ENCODE measurements around the gene EEPD1. TPM values are rescaled to one million over a fixed set of nuclear protein-coding genes. Genes with fewer than 3 reads are reported as not detected.
A peak's percentile ranks its signal among the peaks of the same experiment; 100 is the strongest.

Gene EEPD1
- total RNA-seq, 1 donor from 2014 or later = 6.5 TPM

- Mint-ChIP-seq H3K36me3 (peaks cover 8% of the 10 kb centered on the region), H3K4me1 (peaks cover 25% of the 10 kb centered on the region), H3K27ac (peak overlapping the region; percentile 23), H3K4me3 (no peak overlapping the region), H3K27me3 (ENCODE audit: insufficient read depth, low read depth) (peaks cover 6% of the 10 kb centered on the region), H3K9me3 (peaks cover 12% of the 10 kb centered on the region)
- no peak overlapping the region for H3K4me3 ChIP-seq
- H3K9ac ChIP-seq = no peak overlapping the region
- no peak overlapping the region for H2AFZ ChIP-seq (replicated peaks)
- no peak for TF ChIP-seq EZH2 (IDR thresholded peaks at IDR 0.05)
- no peak for TF ChIP-seq EZH2phosphoT487 (IDR thresholded peaks at IDR 0.05)
- TF ChIP-seq, protein P1, sequence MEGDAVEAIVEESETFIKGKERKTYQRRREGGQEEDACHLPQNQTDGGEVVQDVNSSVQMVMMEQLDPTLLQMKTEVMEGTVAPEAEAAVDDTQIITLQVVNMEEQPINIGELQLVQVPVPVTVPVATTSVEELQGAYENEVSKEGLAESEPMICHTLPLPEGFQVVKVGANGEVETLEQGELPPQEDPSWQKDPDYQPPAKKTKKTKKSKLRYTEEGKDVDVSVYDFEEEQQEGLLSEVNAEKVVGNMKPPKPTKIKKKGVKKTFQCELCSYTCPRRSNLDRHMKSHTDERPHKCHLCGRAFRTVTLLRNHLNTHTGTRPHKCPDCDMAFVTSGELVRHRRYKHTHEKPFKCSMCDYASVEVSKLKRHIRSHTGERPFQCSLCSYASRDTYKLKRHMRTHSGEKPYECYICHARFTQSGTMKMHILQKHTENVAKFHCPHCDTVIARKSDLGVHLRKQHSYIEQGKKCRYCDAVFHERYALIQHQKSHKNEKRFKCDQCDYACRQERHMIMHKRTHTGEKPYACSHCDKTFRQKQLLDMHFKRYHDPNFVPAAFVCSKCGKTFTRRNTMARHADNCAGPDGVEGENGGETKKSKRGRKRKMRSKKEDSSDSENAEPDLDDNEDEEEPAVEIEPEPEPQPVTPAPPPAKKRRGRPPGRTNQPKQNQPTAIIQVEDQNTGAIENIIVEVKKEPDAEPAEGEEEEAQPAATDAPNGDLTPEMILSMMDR (IDR thresholded peaks at IDR 0.05) = no peak
- no peaks in the 10 kb centered on the region for H3K36me3 ChIP-seq
- H3K27ac ChIP-seq = no peak overlapping the region
- no peaks in the 10 kb centered on the region for H4K20me1 ChIP-seq (ENCODE audit: low read depth)
- no peak overlapping the region for H3K4me2 ChIP-seq
- H3K27me3 ChIP-seq = no peaks in the 10 kb centered on the region
- DNase-seq (ENCODE audit: low spot score) = no peak
- H3K4me1 ChIP-seq = peaks cover 7% of the 10 kb centered on the region
- no peaks in the 10 kb centered on the region for H3K9me3 ChIP-seq (ENCODE audit: low read depth)
- no peaks in the 10 kb centered on the region for H3F3A ChIP-seq (ENCODE audit: low read depth)
- H3K79me2 ChIP-seq (ENCODE audit: low read depth) = no peaks in the 10 kb centered on the region
Observed at GRCh38 chr7:36216063-36216684, 63.1 kb downstream of the EEPD1 start.

DNA sequence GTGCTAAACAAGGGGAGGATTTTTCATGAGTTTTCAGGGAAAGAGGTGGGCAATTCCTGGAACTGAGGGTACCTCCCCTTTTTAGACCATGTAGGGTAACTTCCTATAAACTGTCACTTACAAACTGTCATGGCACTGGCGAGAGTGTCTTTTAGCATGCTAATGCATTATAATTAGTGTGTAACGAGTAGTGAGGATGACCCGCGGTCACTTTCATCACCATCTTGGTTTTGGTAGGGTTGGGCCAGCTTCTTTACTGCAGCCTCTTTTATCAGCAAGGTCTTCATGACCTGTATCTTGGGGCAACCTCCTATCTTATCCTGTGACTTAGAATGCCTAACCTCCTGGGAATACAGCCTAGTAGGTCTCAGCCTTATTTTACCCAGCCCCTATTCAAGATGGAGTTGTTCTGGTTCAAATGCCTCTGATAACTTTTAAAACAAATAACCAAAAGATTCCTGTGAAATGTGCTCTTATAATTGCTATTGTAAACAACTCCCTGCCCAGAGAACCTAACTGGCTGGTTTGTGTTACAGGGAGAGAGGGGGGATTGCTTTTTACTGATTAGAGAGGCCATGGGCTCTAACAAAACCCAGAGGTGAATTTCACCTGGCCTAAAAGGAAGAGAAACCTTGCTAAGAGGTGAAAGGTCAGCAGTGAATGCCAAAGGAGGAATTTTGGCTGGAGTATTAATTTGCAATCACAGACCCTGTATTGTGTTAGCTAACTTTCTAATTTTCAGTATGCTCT lies 64.3 kb downstream of the EEPD1 start:
- Mint-ChIP-seq H3K4me1 (peaks cover 25% of the 10 kb centered on the region), H3K27me3 (ENCODE audit: insufficient read depth, low read depth) (peaks cover 6% of the 10 kb centered on the region), H3K36me3 (peaks cover 8% of the 10 kb centered on the region), H3K9me3 (peaks cover 12% of the 10 kb centered on the region), H3K27ac (no peak overlapping the region), H3K4me3 (no peak overlapping the region)
- no peaks in the 10 kb centered on the region for H4K20me1 ChIP-seq (ENCODE audit: low read depth)
- no peak for DNase-seq (ENCODE audit: low spot score)
- H3K4me3 ChIP-seq = no peak overlapping the region
- peaks cover 7% of the 10 kb centered on the region for H3K4me1 ChIP-seq
- H3K79me2 ChIP-seq (ENCODE audit: low read depth) = no peaks in the 10 kb centered on the region
- H3K9ac ChIP-seq = no peak overlapping the region
- no peaks in the 10 kb centered on the region for H3K9me3 ChIP-seq (ENCODE audit: low read depth)
- H3K27ac ChIP-seq = no peak overlapping the region
- no peak overlapping the region for H3K4me2 ChIP-seq
- H3K27me3 ChIP-seq = no peaks in the 10 kb centered on the region
- H3F3A ChIP-seq (ENCODE audit: low read depth) = no peaks in the 10 kb centered on the region
- H2AFZ ChIP-seq (replicated peaks) = no peak overlapping the region
- TF ChIP-seq EZH2phosphoT487 (IDR thresholded peaks at IDR 0.05) = no peak
- H3K36me3 ChIP-seq = no peaks in the 10 kb centered on the region

DNA sequence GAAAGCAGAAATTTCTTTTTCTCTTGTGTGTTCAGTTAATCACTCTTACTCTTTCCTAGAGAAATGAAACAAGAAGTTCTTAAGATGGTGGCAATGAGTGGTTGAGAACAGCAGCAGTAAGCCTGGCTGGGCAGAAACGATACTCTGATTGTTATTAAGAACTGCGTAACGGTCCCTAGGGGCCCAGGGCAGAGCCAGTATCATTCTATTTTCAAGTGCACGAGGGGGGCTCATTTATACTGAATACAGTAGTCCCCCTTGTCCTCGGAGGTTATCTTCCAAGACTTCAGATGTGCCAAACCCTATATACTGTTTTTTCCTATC lies 64.9 kb downstream of the EEPD1 start:
- Histone ChIP-seq H3K27ac (no peak overlapping the region), H3K27me3 (no peaks in the 10 kb centered on the region), H3K9ac (no peak overlapping the region), H3K9me3 (ENCODE audit: low read depth) (no peaks in the 10 kb centered on the region), H3F3A (ENCODE audit: low read depth) (no peaks in the 10 kb centered on the region), H3K79me2 (ENCODE audit: low read depth) (no peaks in the 10 kb centered on the region), H3K4me2 (no peak overlapping the region), H3K4me1 (peaks cover 7% of the 10 kb centered on the region), H3K36me3 (no peaks in the 10 kb centered on the region), H4K20me1 (ENCODE audit: low read depth) (no peaks in the 10 kb centered on the region), H3K4me3 (no peak overlapping the region), H2AFZ (replicated peaks) (no peak overlapping the region)
- H3K9me3 Mint-ChIP-seq = peaks cover 12% of the 10 kb centered on the region
- DNase-seq (ENCODE audit: low spot score) = no peak
- no peak overlapping the region for H3K4me3 Mint-ChIP-seq
- peaks cover 8% of the 10 kb centered on the region for H3K36me3 Mint-ChIP-seq
- no peak overlapping the region for H3K27ac Mint-ChIP-seq
- no peak for TF ChIP-seq EZH2 (IDR thresholded peaks at IDR 0.05)
- no peak for TF ChIP-seq EZH2phosphoT487 (IDR thresholded peaks at IDR 0.05)
- TF ChIP-seq, protein P1 (IDR thresholded peaks at IDR 0.05) = no peak
- H3K27me3 Mint-ChIP-seq (ENCODE audit: insufficient read depth, low read depth) = peaks cover 6% of the 10 kb centered on the region
- peaks cover 25% of the 10 kb centered on the region for H3K4me1 Mint-ChIP-seq

DNA sequence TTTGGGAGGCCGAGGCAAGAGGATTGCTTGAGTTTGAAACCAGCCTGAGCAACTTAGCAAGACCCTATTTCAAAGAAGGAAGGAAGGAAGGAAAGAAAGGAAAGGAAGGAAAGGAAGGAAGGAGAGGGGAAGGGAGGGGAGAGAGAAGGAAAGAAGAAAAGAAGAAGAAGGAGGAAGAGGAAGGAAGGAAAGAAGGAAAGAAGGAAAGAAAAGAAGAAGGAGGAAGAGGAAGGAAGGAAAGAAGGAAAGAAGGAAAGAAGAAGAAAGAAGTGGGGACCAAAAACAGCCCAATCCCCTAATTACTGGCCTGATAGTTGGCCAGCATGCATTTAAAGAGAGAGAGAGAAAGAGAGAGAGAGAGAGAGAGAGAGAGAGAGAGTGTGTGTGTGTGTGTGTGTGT lies 66.4 kb downstream of the EEPD1 start:
- H3K4me3 Mint-ChIP-seq = no peak overlapping the region
- H3K27me3 ChIP-seq = no peaks in the 10 kb centered on the region

More for the DNA sequence above, 66.4 kb downstream of the EEPD1 start:
- no peaks in the 10 kb centered on the region for H3K79me2 ChIP-seq (ENCODE audit: low read depth)
- H4K20me1 ChIP-seq (ENCODE audit: low read depth) = no peaks in the 10 kb centered on the region
- no peak overlapping the region for H3K9ac ChIP-seq
- H3K27ac Mint-ChIP-seq = no peak overlapping the region
- H3K4me1 ChIP-seq = peaks cover 7% of the 10 kb centered on the region
- TF ChIP-seq, protein P1 (IDR thresholded peaks at IDR 0.05) = no peak
- TF ChIP-seq EZH2phosphoT487 (IDR thresholded peaks at IDR 0.05) (no peak), EZH2 (IDR thresholded peaks at IDR 0.05) (no peak)
- H3K27me3 Mint-ChIP-seq (ENCODE audit: insufficient read depth, low read depth) = peaks cover 6% of the 10 kb centered on the region
- H3K27ac ChIP-seq = no peak overlapping the region
- H3K9me3 ChIP-seq (ENCODE audit: low read depth) = no peaks in the 10 kb centered on the region
- no peak overlapping the region for H3K4me2 ChIP-seq
- H3K4me1 Mint-ChIP-seq = peaks cover 17% of the 10 kb centered on the region
- no peak overlapping the region for H3K4me3 ChIP-seq
- H3F3A ChIP-seq (ENCODE audit: low read depth) = no peaks in the 10 kb centered on the region
- peaks cover 2% of the 10 kb centered on the region for H3K36me3 Mint-ChIP-seq
- H2AFZ ChIP-seq (replicated peaks) = no peak overlapping the region
- peaks cover 2% of the 10 kb centered on the region for H3K9me3 Mint-ChIP-seq
- H3K36me3 ChIP-seq = no peaks in the 10 kb centered on the region
- no peak for DNase-seq (ENCODE audit: low spot score)

All from neural progenitor cell (in vitro differentiated cells).